IMR-90 (cell line): Measurements from ENCODE around the gene BTBD18. TPM values are rescaled to one million over a fixed set of nuclear protein-coding genes. Genes with fewer than 3 reads are reported as not detected.
A peak's percentile ranks its signal among the peaks of the same experiment; 100 is the strongest.

Experiments used
- ATAC-seq: fragments of 200-7000 bp; cut with Tn5 transposase; 2 replicates; pipeline ENCODE4 v1.9.1; 2020; ENCODE audit warnings: low read depth, mild to moderate bottlenecking, moderate library complexity
- BruUV-seq: library from RNA; stranded (reverse); fragments of 400-500 nt; replicated peaks from 2 replicates; lab custom pipeline; 2021; lab: Mats Ljungman, UMichigan
- CTCF ChIA-PET: fragments of 300-600 bp; formaldehyde crosslinking; extraction: SDS; loops from one replicate; lab custom pipeline; 2021; ENCODE audit warnings: antibody characterized with exemption; lab: Yijun Ruan, JAX
- POLR2A ChIA-PET: fragments of 300-600 bp; sonication (Branson Sonifier 250); formaldehyde crosslinking; loops from one replicate; lab custom pipeline; 2022; ENCODE audit warnings: antibody characterized with exemption; ENCODE audit not compliant: unreplicated experiment; lab: Charles Lee
- DNase-seq: peaks from one replicate; pipeline ENCODE4 v3.0.0; 2013
- H2AFZ ChIP-seq: replicated peaks from 2 replicates; pipeline ENCODE3; 2013; ENCODE audit warnings: low read length, mild to moderate bottlenecking; ENCODE audit not compliant: poor library complexity
- H2AK5ac ChIP-seq: 2 replicates; pipeline ENCODE4 v1.6.1; 2013; ENCODE audit warnings: low read depth, low read length, inconsistent platforms
- H2AK9ac ChIP-seq: replicated peaks from 2 replicates; pipeline ENCODE3; 2013; ENCODE audit warnings: mild to moderate bottlenecking, low read depth, low read length, moderate library complexity; ENCODE audit not compliant: poor library complexity
- H2BK120ac ChIP-seq: 2 replicates; pipeline ENCODE4 v1.6.1; 2013; ENCODE audit warnings: low read depth, low read length, inconsistent platforms
- H2BK15ac ChIP-seq: 3 replicates; pipeline ENCODE4 v1.6.1; 2013; ENCODE audit warnings: low read depth, low read length, inconsistent platforms
- H2BK20ac ChIP-seq: 2 replicates; pipeline ENCODE4 v1.6.1; 2013; ENCODE audit warnings: low read depth, mild to moderate bottlenecking, inconsistent platforms, low read length, moderate library complexity
- H2BK5ac ChIP-seq: 2 replicates; pipeline ENCODE4 v1.6.1; 2013; ENCODE audit warnings: mild to moderate bottlenecking, low read depth, low read length, inconsistent platforms; ENCODE audit not compliant: poor library complexity, severe bottlenecking
- H3K14ac ChIP-seq: replicated peaks from 2 replicates; pipeline ENCODE4 v1.6.1; 2013; ENCODE audit warnings: low read depth, low read length, inconsistent platforms
- H3K18ac ChIP-seq: 2 replicates; pipeline ENCODE4 v1.6.1; 2013; ENCODE audit warnings: low read depth, low read length, control low read depth
- H3K23ac ChIP-seq: 2 replicates; pipeline ENCODE4 v1.6.1; 2013; ENCODE audit warnings: low read depth, low read length, inconsistent platforms
- H3K27ac ChIP-seq: 2 replicates; pipeline ENCODE4 v1.5.1; 2013; ENCODE audit warnings: mild to moderate bottlenecking, control low read depth, low read length; ENCODE audit not compliant: insufficient read depth
- H3K27me3 ChIP-seq: 2 replicates; pipeline ENCODE4 v1.6.1; 2013; ENCODE audit warnings: low read length; ENCODE audit not compliant: control insufficient read depth, insufficient read depth
- H3K36me3 ChIP-seq: 2 replicates; pipeline ENCODE4 v1.6.1; 2013; ENCODE audit warnings: low read length, mixed read lengths; ENCODE audit not compliant: control insufficient read depth, insufficient read depth
- H3K4ac ChIP-seq: 2 replicates; pipeline ENCODE4 v1.6.1; 2013; ENCODE audit warnings: low read depth, low read length, inconsistent platforms
- H3K4me1 ChIP-seq: 2 replicates; pipeline ENCODE4 v1.6.1; 2013; ENCODE audit warnings: low read length, mixed read lengths; ENCODE audit not compliant: control insufficient read depth, insufficient read depth
- H3K4me2 ChIP-seq: 2 replicates; pipeline ENCODE4 v1.6.1; 2013; ENCODE audit warnings: low read depth, mild to moderate bottlenecking, control low read depth, low read length, moderate library complexity
- H3K4me3 ChIP-seq: 2 replicates; pipeline ENCODE4 v1.5.1; 2013; ENCODE audit warnings: low read depth, mild to moderate bottlenecking, control low read depth, low read length, moderate library complexity; ENCODE audit not compliant: insufficient read depth
- H3K56ac ChIP-seq: 2 replicates; pipeline ENCODE4 v1.6.1; 2013; ENCODE audit warnings: low read length, inconsistent platforms; ENCODE audit not compliant: insufficient read depth; ENCODE audit errors: extremely low read depth
- H3K79me1 ChIP-seq, 2 experiments: 2 replicates each; pipeline ENCODE4 v1.6.1; 2013; ENCODE audit warnings: low read length in 2 of 2, inconsistent platforms in 1 of 2, low read depth in 1 of 2
- H3K9ac ChIP-seq: 2 replicates; pipeline ENCODE4 v1.6.1; 2013; ENCODE audit warnings: low read depth, low read length, control low read depth
- H3K9me1 ChIP-seq: 2 replicates; pipeline ENCODE4 v1.6.1; 2013; ENCODE audit warnings: low read length, inconsistent platforms; ENCODE audit not compliant: insufficient read depth
- H3K9me3 ChIP-seq: 2 replicates; pipeline ENCODE4 v1.6.1; 2013; ENCODE audit warnings: low read length; ENCODE audit not compliant: control insufficient read depth, insufficient read depth
- H4K20me1 ChIP-seq: 2 replicates; pipeline ENCODE4 v1.6.1; 2013; ENCODE audit warnings: low read length, inconsistent platforms; ENCODE audit not compliant: insufficient read depth
- H4K5ac ChIP-seq: 2 replicates; pipeline ENCODE4 v1.6.1; 2013; ENCODE audit warnings: mild to moderate bottlenecking, low read depth, low read length, control low read depth
- H4K8ac ChIP-seq, 2 experiments: 2 replicates each; pipeline ENCODE4 v1.6.1; 2013; ENCODE audit warnings: low read depth in 2 of 2, low read length in 2 of 2, control low read depth in 1 of 2, inconsistent platforms in 1 of 2
- H4K91ac ChIP-seq: 2 replicates; pipeline ENCODE4 v1.6.1; 2013; ENCODE audit warnings: low read depth, low read length, inconsistent platforms; ENCODE audit not compliant: insufficient read depth
- BHLHE40 ChIP-seq: fragments of 150-350 bp; IDR thresholded peaks from 2 replicates; pipeline ENCODE4 v1.6.1; 2016; ENCODE audit warnings: mild to moderate bottlenecking, low read depth, low read length
- CEBPB ChIP-seq: IDR thresholded peaks from 2 replicates; pipeline ENCODE4 v1.6.1; 2012; ENCODE audit warnings: low read depth, low read length, improper control_type of control experiment
- CHD1 ChIP-seq: IDR thresholded peaks from 2 replicates; pipeline ENCODE4 v1.6.1; 2012; ENCODE audit warnings: low read depth, low read length, improper control_type of control experiment
- FOS ChIP-seq: fragments of 150-350 bp; IDR thresholded peaks from 2 replicates; pipeline ENCODE4 v1.6.1; 2016; ENCODE audit warnings: low read depth, low read length
- MXI1 ChIP-seq: IDR thresholded peaks from 2 replicates; pipeline ENCODE4 v1.6.1; 2012; ENCODE audit warnings: low read depth, mild to moderate bottlenecking, low read length, moderate library complexity, borderline replicate concordance
- NFE2L2 ChIP-seq: fragments of 150-350 bp; IDR thresholded peaks from 2 replicates; pipeline ENCODE4 v1.6.1; 2016; ENCODE audit warnings: low read depth, mild to moderate bottlenecking, low read length
- RAD21 ChIP-seq: IDR thresholded peaks from 2 replicates; pipeline ENCODE4 v1.6.1; 2012; ENCODE audit warnings: low read length, improper control_type of control experiment
- RCOR1 ChIP-seq: IDR thresholded peaks from 2 replicates; pipeline ENCODE4 v1.6.1; 2012; ENCODE audit warnings: mild to moderate bottlenecking, low read length, improper control_type of control experiment; ENCODE audit not compliant: insufficient replicate concordance
- SMC3 ChIP-seq: fragments of 150-350 bp; IDR thresholded peaks from 2 replicates; pipeline ENCODE4 v1.6.1; 2016; ENCODE audit warnings: low read depth, mild to moderate bottlenecking, antibody characterized with exemption, low read length, moderate library complexity
- USF2 ChIP-seq: fragments of 150-350 bp; IDR thresholded peaks from 2 replicates; pipeline ENCODE4 v1.6.1; 2017; ENCODE audit warnings: mild to moderate bottlenecking, antibody characterized with exemption, low read length, low read depth
- WGBS, 2 experiments: methylation state at CpG; one replicate each; pipeline versions ENCODE4 v1.1.5 to v1.1.7; 2013; ENCODE audit warnings: missing lambda C conversion rate in 2 of 2; ENCODE audit not compliant: insufficient read length in 1 of 2; ENCODE audit errors: extremely low coverage in 2 of 2; 5-methylcytosine and 5-hydroxymethylcytosine counted together
- dilution Hi-C: fragments of 300-500 bp; cut with HindIII; formaldehyde crosslinking; loops from one replicate; pipeline ENCODE4 v1.14.3; 2018; ENCODE audit warnings: low sequenced_read_pairs; ENCODE audit not compliant: unreplicated experiment
- in situ Hi-C: fragments of 300-500 bp; cut with MboI; formaldehyde crosslinking; loops from 3 replicates; pipeline ENCODE4 v1.14.3; 2019; ENCODE audit warnings: low sequenced_read_pairs, inconsistent platforms, mixed read lengths
- intact Hi-C: fragments of 100-400 bp; cut with micrococcal nuclease; formaldehyde crosslinking; loops from 2 replicates; pipeline ENCODE4 v1.10.0; 2022
- polyA plus RNA-seq, 3 experiments: library from polyadenylated mRNA; depleted of rRNA; stranded (reverse); fragments of >200 nt; gene quantifications; 2 replicates each; pipeline ENCODE4 v1.2.3, GENCODE V29; 2012; ENCODE audit warnings: low replicate concordance in 1 of 3
- total RNA-seq: library from RNA; depleted of rRNA; stranded (reverse); fragments of >200 nt; gene quantifications from 2 replicates; pipeline ENCODE4 v1.2.3, GENCODE V29; 2012

The BTBD18 gene
- total and polyA plus RNA-seq, 2 of the 4 experiments (the other 2 are of a cell fraction): not detected

GRCh38 chr11:57793351-57794115 is 41.9 kb upstream of the BTBD18 start:
- Histone ChIP-seq H3K18ac (no peak overlapping the region), H2BK15ac (no peak overlapping the region), H2BK20ac (no peak overlapping the region), H2AFZ (no peak overlapping the region), H3K4me3 (no peak overlapping the region), H3K14ac (no peak overlapping the region), H3K27ac (no peak overlapping the region), H4K20me1 (peaks cover 68% of the 10 kb centered on the region), H2AK9ac (no peak overlapping the region), H4K5ac (no peak overlapping the region), H3K4me1 (peaks cover 4% of the 10 kb centered on the region), H3K56ac (no peak overlapping the region), H3K27me3 (no peaks in the 10 kb centered on the region), H3K79me1 (peaks cover 23 to 63% of the 10 kb centered on the region in 2 experiments; a peak in 3 of 4 replicates), H3K4ac (no peak overlapping the region), H2BK5ac (no peak overlapping the region), H4K91ac (no peak overlapping the region), H3K9ac (no peak overlapping the region), H3K36me3 (peaks cover 41% of the 10 kb centered on the region), H4K8ac (no peak overlapping the region), H3K4me2 (no peak overlapping the region), H3K23ac (no peak overlapping the region), H3K9me1 (peaks cover 15% of the 10 kb centered on the region), H3K9me3 (no peaks in the 10 kb centered on the region), H2AK5ac (no peak overlapping the region), H2BK120ac (no peak overlapping the region)
- dilution Hi-C loops (no loop called here), intact Hi-C loops (no loop called here), in situ Hi-C loops (no loop called here)
- CTCF ChIA-PET: no interaction called here
- TF ChIP-seq NFE2L2 (no peak), SMC3 (no peak), MXI1 (no peak), USF2 (no peak), FOS (no peak), RCOR1 (no peak), BHLHE40 (no peak), RAD21 (no peak), CHD1 (no peak), CEBPB (no peak)
- POLR2A ChIA-PET: no interaction called here
- DNase-seq (no peak), ATAC-seq (no peak)
- WGBS, 2 experiments: no CpG with 5 or more reads among the region's 8 CpGs
- TSS peak; percentile 1 for BruUV-seq
